Hematopoietic multipotent progenitor cell treated with erythropoietin and hydrocortisone succinate and interleukin-3 and kit ligand, for 8 days (in vitro differentiated cells): Measurements from ENCODE around the gene ZNF316.
"Not testable (repeated sequence)": the region's sequence is repeated elsewhere in the genome, so short reads cannot be mapped to it uniquely, and the experiment has no call there.

Source experiments
- DNase-seq: peaks from one replicate; pipeline ENCODE4 v3.0.0-alpha.2; 2015

Gene ZNF316

DNA sequence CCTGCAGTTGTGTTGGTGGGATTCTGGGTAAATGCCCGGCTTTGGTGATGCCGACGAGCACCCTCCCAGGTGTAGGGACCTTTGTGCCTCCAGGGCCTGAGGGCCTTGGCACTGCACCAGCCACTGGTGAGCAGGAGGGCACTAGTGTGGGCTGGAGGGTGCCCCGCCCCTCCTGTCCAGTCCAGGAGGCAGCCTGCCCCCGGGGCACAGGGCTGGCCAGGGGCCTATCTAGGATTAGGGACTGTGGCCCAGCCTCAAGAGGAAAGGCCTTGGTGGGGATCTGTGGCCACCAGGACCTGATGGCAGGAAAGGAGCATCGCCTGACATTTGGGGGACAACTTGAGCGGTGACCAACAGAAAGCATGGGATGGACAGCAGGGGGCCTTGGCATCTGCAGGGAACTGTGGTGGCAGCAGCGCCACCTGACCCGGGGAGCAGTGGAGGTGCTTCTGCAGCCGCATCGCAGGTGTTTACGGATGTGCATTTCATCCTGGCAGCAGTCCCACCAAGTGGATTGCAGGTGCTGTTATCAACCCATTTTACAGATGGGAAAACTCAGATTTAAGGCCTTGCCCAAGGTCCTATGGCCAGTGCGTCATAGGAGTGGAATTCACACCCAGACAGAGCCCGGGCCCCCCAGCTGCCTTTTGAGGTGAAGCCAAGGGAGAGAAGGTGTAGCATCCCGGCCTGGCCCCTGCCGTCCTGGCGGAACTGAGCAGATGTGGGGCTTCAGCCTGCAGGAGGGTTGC lies 11.1 kb downstream of the ZNF316 start:
- no peak for DNase-seq

DNA sequence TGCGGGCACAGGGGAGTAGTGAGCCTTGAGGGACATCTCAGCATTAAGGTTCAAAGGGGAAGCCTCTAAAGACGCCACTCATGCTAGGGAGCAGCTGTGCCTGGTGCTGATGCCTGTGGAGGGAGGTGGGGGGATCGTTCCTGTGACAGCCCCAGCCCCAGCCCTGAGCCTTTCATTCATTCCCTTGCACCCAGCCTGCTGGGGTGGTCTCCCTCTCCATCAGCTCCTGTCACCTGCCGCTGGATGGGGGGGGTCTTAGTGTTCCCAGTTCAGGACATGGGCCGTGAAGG lies 11.6 kb downstream of the ZNF316 start:
- no peak for DNase-seq

DNA sequence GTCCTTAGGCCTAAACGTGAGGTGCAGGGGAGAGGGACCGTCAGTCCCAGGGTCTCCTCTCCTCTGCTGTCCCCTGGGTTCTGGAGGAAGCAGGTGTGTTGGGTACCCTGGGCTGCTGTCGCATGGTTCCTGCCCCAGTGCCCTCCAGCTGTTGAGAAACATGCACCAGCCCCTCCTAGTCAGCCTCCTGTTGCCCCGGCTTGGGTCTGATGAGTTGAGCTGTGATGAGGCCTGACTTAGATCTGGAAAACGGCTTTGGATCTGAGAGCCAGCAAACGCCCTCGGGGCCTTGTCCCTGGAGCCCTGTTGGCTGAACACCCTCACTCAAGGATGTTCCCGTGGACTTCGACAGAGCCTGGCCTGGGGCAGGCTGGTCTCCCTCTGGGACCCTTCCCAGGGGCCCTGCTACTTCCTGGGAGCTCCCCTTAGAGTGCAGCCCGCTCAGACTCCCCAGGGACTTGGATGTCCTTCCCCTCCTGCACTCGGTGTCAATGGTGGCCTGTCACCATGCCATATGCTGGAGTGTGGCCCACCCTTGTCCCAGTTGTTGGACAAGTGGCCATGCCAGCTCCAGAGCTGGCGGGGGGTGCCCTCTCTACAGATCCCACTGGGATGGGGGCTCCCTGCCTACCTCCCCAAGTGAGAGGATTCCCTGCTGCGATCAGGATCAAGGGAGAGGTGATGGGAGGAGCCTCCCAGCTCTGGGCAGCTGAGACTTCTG lies 12.3 kb downstream of the ZNF316 start:
- no peak for DNase-seq

DNA sequence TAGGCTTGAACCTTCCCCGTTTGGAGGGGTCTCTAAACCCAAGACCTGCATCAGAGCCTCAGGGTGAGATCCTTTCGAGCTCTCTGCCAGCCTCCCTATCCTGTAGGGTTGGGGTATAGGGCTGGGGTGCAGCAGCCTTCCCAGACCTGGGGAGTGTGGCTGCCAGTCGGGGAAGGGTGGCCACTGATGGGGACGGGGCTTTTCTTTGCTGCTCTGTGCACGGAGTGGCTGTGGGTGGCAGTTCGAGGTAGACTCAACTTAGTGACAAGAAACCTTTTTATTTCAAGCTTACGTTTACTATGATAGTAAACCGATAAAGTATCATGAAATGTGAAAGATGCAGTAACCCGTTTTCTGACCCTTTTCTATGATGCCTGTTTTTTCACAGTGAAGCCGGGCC lies 13.0 kb downstream of the ZNF316 start:
- no peak for DNase-seq

DNA sequence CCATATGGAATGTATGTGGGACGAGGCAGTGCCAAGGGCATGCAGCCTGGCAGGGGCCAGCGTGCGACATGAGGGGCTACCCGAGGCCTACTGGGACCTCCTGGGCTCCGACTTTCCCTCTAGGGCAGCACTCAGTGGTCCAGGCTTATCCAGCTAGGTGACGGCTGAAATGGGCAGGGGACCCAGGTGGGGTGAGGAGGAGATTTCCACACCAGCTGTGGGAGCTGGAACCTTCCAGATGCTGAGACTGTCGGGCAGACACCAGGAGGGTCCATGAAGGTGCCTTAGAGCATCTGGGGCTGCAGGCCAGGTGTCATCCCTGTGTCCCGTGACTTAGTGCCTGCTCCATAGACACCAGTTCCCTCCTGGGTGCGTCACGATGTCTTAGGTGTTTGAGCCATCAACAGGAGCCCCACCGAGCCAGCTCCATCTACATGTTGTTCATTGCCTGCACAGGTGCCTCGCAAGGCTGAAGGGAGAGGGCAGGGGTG lies 13.4 kb downstream of the ZNF316 start:
- DNase-seq: no peak

DNA sequence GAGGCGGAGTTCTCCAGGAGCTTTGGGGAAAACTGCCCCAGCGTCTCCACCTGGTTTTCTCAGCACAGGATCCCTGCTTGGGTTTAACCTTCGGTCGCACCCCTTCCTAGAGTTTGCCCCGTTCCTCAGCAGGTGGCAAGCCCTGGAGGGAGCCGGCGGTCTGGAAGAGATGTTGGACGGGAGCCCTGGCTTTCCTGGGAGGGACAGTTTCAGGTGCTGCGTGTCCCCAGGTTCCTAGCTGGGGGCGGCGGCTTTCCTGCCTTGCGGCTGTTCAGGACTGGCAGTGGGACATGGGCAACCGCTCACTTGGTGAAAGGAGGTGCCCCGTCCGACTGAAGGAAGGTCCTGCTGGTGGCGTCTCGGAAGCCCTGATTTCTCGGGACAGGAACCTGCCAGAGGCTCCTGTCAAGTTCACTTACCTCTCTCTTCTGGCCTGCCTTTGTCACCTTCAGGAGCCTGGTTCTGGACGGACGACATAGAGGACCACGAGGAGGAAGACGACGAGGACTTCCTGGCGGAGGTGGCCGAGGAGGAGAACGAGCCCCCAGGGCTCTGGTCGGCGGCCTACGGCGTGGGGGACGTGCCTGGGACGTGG lies 14.8 kb downstream of the ZNF316 start:
- DNase-seq: no peak

DNA sequence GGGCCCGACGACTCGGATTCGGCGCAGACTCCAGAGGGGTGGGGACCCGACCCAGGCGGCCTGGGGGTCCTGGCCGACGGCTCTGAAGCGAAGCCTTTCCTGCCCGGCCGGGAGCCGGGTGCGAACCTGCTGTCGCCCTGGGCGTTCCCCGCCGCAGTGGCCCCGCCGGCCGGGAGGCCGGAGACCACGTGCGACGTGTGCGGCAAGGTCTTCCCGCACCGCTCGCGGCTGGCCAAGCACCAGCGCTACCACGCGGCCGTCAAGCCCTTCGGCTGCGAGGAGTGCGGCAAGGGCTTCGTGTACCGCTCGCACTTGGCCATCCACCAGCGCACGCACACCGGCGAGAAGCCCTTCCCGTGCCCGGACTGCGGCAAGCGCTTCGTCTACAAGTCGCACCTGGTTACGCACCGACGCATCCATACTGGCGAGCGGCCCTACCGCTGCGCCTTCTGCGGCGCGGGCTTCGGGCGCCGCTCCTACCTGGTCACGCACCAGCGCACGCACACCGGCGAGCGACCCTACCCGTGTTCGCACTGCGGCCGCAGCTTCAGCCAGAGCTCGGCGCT lies 15.4 kb downstream of the ZNF316 start:
- no peak for DNase-seq

DNA sequence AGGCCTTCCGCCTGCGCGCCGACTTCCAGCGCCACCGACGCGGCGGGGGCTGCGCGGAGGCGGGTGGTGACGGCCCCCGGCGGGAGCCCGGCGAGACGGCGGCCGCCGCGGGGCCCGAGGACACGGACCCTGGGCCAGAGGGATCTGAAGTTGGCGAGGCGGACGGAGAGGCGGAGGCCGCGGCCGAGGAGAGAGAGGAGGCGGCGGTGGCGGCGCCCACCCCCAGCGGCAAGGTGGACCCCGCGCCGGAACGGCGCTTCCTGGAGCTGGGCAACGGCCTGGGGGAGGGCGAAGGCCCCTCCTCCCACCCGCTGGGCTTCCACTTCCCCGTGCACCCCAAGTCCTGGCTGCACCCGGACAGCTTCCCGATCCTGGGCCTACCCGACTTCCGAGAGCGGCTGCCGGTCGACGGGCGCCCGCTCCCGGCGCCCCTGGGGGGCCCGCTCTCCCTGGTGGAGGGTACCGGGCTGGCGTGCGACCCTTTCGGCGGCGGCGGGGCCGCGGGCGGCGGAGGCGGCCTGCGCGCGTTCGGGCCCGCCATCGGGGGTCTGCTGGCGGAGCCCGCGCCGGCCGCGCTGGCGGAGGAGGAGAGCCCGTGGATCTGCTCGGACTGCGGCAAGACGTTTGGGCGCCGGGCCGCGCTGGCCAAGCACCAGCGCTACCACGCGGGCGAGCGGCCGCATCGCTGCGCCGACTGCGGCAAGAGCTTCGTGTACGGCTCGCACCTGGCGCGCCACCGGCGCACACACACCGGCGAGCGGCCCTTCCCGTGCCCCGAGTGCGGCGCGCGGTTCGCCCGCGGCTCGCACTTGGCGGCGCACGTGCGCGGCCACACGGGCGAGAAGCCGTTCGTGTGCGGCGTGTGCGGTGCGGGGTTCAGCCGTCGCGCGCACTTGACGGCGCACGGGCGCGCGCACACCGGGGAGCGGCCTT lies 16.2 kb downstream of the ZNF316 start:
- no peak for DNase-seq

DNA sequence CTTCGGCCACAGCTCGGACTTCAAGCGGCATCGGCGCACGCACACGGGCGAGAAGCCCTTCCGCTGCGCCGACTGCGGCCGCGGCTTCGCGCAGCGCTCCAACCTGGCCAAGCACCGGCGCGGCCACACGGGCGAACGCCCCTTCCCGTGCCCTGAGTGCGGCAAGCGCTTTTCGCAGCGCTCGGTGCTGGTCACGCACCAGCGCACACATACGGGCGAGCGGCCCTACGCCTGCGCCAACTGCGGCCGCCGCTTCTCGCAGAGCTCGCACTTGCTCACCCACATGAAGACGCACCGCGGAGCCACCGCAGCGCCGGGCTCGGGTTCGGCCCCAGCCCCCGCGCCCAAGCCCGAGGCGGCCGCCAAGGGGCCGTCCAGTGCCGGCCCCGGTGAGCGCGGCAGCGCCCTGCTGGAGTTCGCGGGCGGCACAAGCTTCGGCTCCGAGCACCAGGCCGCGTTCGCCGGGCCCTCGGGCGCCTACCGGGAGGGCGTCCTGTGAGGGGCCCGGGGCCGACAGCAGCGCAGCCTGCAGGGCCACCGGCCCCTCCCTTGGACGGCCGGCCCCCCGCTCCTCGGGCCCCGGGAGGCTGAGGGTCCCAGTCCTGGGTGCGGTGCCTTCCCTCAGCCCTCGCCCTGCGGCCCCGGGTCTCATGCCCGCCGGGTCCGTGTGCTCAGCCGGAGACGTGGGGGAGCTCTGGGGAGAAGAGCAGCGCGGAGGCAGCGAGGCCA lies 17.2 kb downstream of the ZNF316 start:
- no peak for DNase-seq

DNA sequence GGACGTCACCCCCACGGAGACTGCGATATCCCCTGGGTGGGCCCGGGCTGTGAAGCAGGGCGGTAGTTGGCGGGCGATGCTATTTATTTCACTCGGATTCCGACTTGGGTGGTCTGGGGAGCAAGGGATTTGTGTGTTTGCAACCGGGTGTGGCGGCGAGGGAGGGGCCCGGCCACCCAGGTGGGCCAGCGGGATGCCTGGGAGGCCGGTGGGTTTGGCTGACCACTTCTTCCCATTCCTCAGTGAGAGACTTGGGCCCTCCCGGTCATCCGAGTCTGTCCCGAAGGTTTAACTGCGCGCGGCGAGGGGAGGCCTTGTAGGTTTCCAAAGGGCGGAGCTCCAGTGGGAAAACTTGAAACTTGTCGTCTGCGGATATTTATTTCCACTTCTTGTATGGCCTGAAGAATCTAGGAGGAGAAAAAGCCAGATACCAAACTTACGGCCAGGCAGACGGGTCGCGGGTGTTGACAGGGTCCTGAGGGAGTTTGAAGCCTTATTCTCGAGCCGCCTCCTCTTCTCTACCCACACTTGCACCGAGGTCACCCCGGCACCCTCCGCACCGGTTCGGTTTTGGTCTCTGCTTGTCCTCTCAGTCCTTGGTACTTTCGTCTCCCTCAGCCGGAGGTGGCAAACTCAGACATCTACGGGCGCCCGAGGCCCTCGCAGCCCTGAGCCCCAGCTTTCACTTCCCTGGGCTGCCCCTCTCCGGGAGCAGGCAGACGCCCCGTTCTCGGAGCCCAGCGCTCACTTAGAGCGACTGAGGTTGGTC lies 17.9 kb downstream of the ZNF316 start:
- DNase-seq: no peak

DNA sequence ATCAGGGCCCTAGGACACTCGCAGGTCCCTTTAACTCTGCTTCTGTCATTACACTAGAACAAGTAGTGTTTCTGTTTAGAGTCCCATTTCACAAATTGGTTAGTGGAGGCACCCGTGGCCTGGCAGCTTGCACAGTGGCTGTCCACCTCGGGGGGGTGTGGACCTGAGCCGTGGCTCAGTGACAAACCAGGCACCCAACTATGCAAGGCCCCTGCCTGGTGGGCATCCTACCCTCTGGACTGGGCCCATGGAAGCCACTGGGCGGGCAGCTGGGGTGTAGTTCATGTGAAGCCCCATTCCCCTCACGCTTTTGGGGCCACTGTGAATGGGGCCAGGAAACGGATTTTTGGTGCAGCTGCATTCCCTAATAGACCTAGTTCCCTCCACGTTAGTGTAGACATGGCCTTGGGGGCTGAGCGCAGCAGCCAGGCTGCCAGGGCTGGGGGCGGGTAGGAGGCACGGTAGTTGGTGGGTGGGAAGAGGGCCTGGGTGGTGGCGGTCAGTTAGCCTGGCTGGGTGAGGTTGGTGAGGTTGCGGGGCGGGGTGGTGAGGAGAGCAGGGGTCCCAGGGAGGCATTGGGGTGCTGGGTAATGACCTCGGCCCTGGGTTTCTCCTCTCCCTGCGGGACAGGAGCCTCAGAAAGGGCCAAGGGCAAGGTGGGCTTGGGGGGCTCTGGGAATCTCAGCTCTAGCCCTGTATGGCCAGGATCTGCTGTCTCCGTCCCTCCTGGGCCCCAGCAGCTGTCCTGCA lies 18.7 kb downstream of the ZNF316 start:
- DNase-seq: no peak

DNA sequence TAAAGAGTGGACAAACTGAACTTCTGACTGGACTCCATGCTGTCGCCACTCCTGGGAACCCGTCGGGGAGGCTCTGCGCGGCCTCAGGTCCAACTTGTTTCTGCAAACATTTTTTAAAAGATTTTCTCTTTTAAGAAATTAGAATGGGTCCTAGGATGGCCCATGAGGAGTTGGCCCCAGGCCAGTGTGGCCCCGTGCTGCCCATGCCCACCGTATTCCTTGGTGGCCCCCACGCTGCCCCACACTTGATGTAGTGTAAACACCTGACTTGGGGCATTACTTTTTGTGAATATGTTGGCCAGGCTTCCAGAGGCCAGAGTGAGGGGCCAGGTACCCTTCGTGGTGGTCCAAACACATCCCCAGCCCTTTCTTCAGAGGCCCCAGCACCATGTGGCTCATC lies 19.3 kb downstream of the ZNF316 start:
- no peak for DNase-seq

DNA sequence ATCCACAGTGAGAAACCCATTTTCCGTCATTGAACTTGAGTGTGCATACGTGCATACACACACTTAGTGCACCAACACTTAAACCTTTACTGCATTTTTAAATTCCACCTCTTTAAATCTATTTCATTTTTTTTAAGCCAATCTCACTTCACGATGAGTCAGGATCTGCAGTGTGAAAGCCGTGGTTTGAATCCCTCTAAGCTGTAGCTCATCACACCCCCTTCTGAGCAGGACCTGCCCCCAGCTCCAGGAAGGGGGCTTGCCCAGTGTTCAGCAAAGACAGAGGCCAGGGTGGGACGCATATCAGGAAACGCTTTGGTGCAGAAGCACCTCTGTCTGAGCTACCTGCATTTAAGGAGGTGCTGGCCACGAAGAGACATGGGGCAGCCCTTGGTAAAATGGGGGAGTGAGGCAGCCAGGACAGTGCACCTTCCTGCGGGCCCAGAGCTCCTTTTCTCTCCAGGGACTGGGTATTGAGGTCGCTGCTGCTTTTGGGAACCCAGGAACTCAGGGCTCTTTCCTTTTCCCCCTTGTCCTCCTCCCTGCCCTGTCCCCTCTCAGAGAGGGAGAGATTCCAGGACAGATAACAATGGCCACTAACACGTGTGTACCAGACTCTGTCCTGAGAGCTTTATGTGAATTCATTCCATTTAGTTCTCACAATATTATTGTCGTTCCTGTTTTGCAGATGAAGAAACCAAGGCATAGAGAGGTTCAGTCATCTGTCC lies 21.7 kb downstream of the ZNF316 start:
- no peak for DNase-seq

DNA sequence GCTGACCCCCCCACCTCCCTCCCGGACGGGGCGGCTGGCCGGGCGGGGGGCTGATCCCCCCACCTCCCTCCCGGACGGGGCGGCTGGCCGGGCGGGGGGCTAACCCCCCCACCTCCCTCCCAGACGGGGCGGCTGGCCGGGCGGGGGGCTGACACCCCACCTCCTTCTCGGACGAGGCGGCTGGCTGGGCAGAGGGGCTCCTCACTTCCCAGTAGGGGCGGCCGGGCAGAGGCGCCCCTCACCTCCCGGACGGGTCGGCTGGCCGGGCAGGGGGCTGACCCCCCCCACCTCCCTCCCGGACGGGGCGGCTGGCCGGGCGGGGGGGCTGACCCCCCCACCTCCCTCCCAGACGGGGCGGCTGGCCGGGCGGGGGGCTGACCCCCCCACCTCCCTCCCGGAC lies 33.7 kb downstream of the ZNF316 start:
- not testable (repeated sequence) for DNase-seq

DNA sequence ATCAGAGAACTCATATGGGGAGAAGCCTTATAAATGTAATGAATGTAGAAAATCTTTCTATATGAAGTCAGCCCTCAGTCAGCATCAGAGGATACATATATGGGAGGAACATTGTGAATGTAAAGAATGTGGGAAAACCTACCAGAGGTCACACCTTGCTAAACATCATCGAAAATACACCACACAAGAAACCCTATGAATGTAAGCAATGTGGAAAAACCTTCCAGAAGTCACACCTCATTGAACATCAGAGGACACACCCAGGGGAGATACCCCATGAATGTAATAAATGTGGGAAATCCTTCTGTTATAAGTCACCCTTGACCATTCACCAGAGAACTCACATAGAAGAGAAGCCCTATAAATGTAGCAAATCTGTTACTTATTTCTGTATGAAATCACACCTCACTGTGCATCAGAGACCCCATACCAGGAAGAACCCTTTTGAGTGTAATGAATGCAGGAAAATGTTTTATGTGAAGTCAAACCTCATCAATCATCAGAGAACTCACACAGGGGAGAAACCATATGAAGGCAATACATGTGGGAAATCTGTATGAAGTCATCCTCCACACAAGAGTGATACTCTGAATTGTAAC lies 38.8 kb downstream of the ZNF316 start:
- no peak for DNase-seq

DNA sequence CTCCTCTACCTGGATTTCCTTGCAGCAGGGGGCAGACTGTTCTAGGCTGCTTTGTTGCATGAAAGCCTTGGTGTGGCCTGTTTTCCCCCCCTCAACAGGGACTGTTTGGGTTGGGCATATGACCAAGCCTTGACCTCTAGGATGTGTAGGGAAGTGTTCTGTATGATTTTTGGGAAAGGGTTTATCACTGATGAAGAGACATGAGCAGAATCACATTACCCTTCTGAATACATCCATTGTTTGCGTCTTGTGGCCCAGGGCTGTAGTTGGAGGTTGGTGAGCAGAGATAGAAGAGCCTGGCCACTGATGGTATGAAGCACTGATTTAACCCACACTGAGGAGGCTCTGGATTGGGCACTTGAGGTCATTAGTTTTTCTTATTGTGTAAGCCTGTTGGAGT lies 43.0 kb downstream of the ZNF316 start:
- DNase-seq: no peak

DNA sequence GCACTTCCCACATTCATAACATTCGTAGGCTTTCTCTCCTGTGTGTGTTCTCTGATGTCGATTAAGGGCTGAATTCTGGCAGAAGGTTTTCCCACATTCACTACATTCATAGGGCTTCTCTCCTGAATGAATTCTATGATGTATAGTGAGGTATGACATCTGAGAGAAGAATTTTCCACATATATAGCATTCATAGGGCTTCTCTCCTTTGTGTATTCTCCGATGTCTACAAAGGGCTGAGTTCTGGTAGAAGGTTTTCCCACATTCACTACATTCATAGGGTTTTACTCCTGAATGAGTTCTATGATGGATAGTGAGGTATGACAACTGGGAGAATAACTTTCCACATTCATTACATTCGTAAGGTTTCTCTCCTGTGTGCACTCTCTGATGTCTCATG lies 54.0 kb downstream of the ZNF316 start:
- DNase-seq: no peak

DNA sequence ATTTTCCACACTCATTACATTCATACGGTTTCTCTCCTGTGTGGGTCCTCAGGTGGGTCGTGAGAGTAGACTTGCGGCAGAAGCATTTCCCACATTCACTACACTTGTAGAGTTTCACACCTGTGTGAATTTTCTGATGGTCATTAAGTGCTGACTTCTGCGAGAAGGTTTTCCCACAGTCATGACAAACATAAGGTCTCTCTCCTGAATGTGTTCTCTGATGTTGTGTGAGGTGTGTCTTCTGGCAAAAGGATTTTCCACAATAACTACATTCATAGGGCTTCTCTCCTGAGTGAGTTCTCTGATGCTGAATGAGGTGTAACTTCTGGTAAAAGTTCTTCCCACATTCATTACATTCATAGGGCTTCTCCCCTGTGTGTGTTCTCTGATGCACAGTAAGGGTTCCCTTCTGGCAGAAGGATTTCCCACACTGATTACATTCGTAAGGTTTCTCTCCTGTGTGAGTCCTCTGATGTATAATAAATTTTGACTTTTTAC lies 54.5 kb downstream of the ZNF316 start:
- DNase-seq: no peak

DNA sequence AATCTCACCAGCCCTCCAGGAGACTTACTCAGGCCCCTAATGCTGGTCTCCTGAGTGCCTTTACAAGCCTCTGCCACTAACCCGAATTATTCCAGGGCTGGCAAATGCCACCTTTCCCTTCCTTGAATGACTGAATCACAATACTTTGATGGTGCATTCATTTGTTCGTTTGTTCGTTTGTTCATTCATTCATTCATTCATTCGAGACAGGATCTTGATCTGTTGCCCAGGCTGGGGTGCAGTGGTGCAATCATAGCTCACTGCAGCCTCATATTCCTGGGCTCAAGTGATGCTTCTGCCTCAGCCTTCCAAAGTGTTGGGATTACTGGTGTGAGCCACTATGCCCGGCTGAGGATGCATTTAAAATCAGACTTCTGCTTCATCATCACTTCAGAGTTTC lies 63.7 kb downstream of the ZNF316 start:
- no peak for DNase-seq
